Progenitor cell of endocrine pancreas (in vitro differentiated cells): ENCODE data around the gene VIPR2. TPM values are rescaled to one million over a fixed set of nuclear protein-coding genes. Genes with fewer than 3 reads are reported as not detected.

Experiments used
- DNase-seq: peaks from one replicate; pipeline ENCODE4 v3.0.0; 2021; ENCODE audit warnings: low spot score; ENCODE audit not compliant: unreplicated experiment
- H3K27ac Mint-ChIP-seq: 2 replicates; pipeline ENCODE4 v1.8.0; 2021; ENCODE audit warnings: mild to moderate bottlenecking, moderate library complexity, mixed read lengths
- H3K27me3 Mint-ChIP-seq: 2 replicates; pipeline ENCODE4 v1.8.0; 2021; ENCODE audit warnings: mixed read lengths
- H3K36me3 Mint-ChIP-seq: 2 replicates; pipeline ENCODE4 v1.8.0; 2022; ENCODE audit warnings: mixed read lengths; ENCODE audit not compliant: insufficient read depth
- H3K4me1 Mint-ChIP-seq: 2 replicates; pipeline ENCODE4 v1.8.0; 2021; ENCODE audit warnings: low read depth, mixed read lengths
- H3K4me3 Mint-ChIP-seq: 2 replicates; pipeline ENCODE4 v1.8.0; 2021; ENCODE audit warnings: low read depth, mild to moderate bottlenecking, moderate library complexity, mixed read lengths
- H3K9me3 Mint-ChIP-seq: 2 replicates; pipeline ENCODE4 v1.8.0; 2021; ENCODE audit warnings: low read depth, mixed read lengths
- CTCF ChIP-seq: fragments of 200-600 bp; sonication (generic); IDR thresholded peaks from one replicate; pipeline ENCODE4 v1.5.0; 2021; ENCODE audit warnings: antibody characterized with exemption, mild to moderate bottlenecking; ENCODE audit not compliant: unreplicated experiment
- total RNA-seq: library from RNA; stranded (reverse); gene quantifications from 2 replicates; pipeline ENCODE4 v1.2.1, GENCODE V29; 2021

The VIPR2 gene
- total RNA-seq, 1 donor from 2014 or later = 0.36 TPM

GRCh38 chr7:158997471-158997870, 147.2 kb downstream of the VIPR2 start:
- Mint-ChIP-seq H3K4me1 (no peaks in the 10 kb centered on the region), H3K36me3 (no peaks in the 10 kb centered on the region), H3K9me3 (peaks cover 4% of the 10 kb centered on the region), H3K27me3 (peaks cover 33% of the 10 kb centered on the region), H3K27ac (no peak overlapping the region), H3K4me3 (no peak overlapping the region)
- TF ChIP-seq CTCF = no peak
- no peak for DNase-seq

DNA sequence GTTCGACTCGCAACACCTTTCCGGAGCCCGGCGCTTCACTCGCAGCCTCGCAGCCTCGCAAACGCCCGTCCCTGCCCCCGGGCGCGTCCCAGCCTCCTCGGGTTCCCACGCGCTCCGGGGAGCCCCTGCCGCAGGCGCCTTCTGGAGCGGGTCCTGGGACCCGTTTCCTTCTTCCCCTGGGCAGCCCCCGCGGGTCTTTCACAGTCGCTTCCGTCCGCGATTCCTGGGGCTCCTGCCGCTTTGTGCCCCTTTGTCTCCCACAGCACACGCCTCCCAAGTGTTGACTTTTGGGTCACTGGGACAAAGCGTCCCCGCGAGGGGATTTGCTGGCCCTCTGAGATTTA, 147.6 kb downstream of the VIPR2 start:
- Mint-ChIP-seq H3K4me1 (no peaks in the 10 kb centered on the region), H3K36me3 (no peaks in the 10 kb centered on the region), H3K4me3 (no peak overlapping the region), H3K27ac (no peak overlapping the region), H3K9me3 (peaks cover 4% of the 10 kb centered on the region), H3K27me3 (peaks cover 37% of the 10 kb centered on the region)
- DNase-seq = no peak
- TF ChIP-seq CTCF = no peak

- no peak for DNase-seq
- Mint-ChIP-seq H3K4me3 (no peak overlapping the region), H3K27ac (no peak overlapping the region), H3K9me3 (peaks cover 4% of the 10 kb centered on the region), H3K36me3 (no peaks in the 10 kb centered on the region), H3K27me3 (peaks cover 43% of the 10 kb centered on the region), H3K4me1 (no peaks in the 10 kb centered on the region)
- no peak for TF ChIP-seq CTCF
Measured at GRCh38 chr7:158996214-158997109, 148.2 kb downstream of the VIPR2 start.

DNA sequence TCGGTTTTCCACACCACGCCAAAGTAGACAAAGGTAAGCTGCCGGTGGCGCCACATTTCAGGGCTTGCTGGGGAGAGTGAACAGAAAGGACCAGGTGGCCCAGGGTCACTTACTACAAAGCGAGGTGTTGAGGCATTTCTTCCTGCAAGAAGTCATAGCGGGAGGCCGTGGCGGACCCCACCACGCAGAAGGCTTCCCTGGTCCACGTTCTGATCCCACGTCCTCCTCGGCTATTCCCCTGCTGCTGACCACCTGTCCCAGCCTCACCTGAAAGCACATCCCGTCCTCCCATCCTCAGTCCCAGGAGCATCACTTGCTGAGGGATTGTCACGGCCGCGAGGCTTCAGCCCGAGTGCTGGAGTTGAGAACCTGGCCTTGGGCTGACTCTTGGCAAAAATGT, 149.2 kb downstream of the VIPR2 start:
- TF ChIP-seq CTCF = no peak
- H3K27me3 Mint-ChIP-seq = peaks cover 51% of the 10 kb centered on the region
- peaks cover 4% of the 10 kb centered on the region for H3K9me3 Mint-ChIP-seq
- H3K4me1 Mint-ChIP-seq = no peaks in the 10 kb centered on the region
- no peak for DNase-seq
- H3K36me3 Mint-ChIP-seq = no peaks in the 10 kb centered on the region
- no peak overlapping the region for H3K4me3 Mint-ChIP-seq
- no peak overlapping the region for H3K27ac Mint-ChIP-seq

GRCh38 chr7:158994687-158995086, 150.0 kb downstream of the VIPR2 start:
- no peak overlapping the region for H3K27ac Mint-ChIP-seq
- TF ChIP-seq CTCF = no peak
- peaks cover 55% of the 10 kb centered on the region for H3K27me3 Mint-ChIP-seq
- no peak for DNase-seq
- H3K4me3 Mint-ChIP-seq = no peak overlapping the region
- no peaks in the 10 kb centered on the region for H3K4me1 Mint-ChIP-seq
- peaks cover 4% of the 10 kb centered on the region for H3K9me3 Mint-ChIP-seq
- no peaks in the 10 kb centered on the region for H3K36me3 Mint-ChIP-seq
